Kidney (tissue), 14 donors: ENCODE results near the gene L3MBTL3. TPM values are rescaled to one million over a fixed set of nuclear protein-coding genes. Genes with fewer than 3 reads are reported as not detected.

Experiments
- DNase-seq, 5 donors: peaks; one replicate each; pipeline ENCODE4 v3.0.0-alpha.2; 2013 to 2020
- FAIRE-seq: peaks from 2 replicates; lab custom pipeline; 2012; peaks lifted over from hg19 to GRCh38; lab: Jason Lieb, UNC
- H3K27ac ChIP-seq, 2 donors: one replicate each; pipeline ENCODE4 v1.7.0; 2013; ENCODE audit warnings: low read depth in 2 of 2, low read length in 2 of 2, inconsistent platforms in 1 of 2
- H3K27me3 ChIP-seq: one replicate; pipeline ENCODE4 v1.7.1; 2013; ENCODE audit warnings: low read length, inconsistent platforms; ENCODE audit not compliant: control insufficient read depth, insufficient read depth
- H3K36me3 ChIP-seq, 3 donors: one replicate each; pipeline versions ENCODE4 v1.7.0 to v1.7.1; 2013; ENCODE audit warnings: low read length in 3 of 3, control low read depth in 1 of 3, inconsistent platforms in 1 of 3; ENCODE audit not compliant: insufficient read depth in 3 of 3, control insufficient read depth in 2 of 3
- H3K4me1 ChIP-seq, 3 donors: one replicate each; pipeline versions ENCODE4 v1.7.0 to v1.7.1; 2013; ENCODE audit warnings: low read length in 3 of 3, inconsistent platforms in 1 of 3, low read depth in 1 of 3; ENCODE audit not compliant: control insufficient read depth in 2 of 3, insufficient read depth in 2 of 3
- H3K4me3 ChIP-seq, 3 donors: one replicate each; pipeline versions ENCODE4 v1.7.0 to v1.8.1; 2013; ENCODE audit warnings: low read length in 3 of 3, control low read depth in 1 of 3, inconsistent platforms in 1 of 3
- H3K9ac ChIP-seq, 3 donors: one replicate each; pipeline versions ENCODE4 v1.7.0 to v1.7.1; 2013; ENCODE audit warnings: low read length in 3 of 3, control low read depth in 1 of 3, inconsistent platforms in 1 of 3
- H3K9me3 ChIP-seq, 3 donors: one replicate each; pipeline versions ENCODE4 v1.7.0 to v1.7.1; 2013; ENCODE audit warnings: low read length in 3 of 3, control low read depth in 1 of 3, inconsistent platforms in 1 of 3; ENCODE audit not compliant: control insufficient read depth in 2 of 3, insufficient read depth in 1 of 3
- CTCF ChIP-seq: IDR thresholded peaks from 3 replicates; pipeline ENCODE4 v1.5.1; 2012; ENCODE audit warnings: mild to moderate bottlenecking, moderate library complexity, borderline replicate concordance; ENCODE audit not compliant: insufficient read depth; ENCODE audit errors: extremely low read depth
- intact Hi-C: fragments of 100-400 bp; cut with DNase I; formaldehyde crosslinking; loops from one replicate; pipeline ENCODE4 v1.11.1; 2022
- polyA plus RNA-seq: library from polyadenylated mRNA; stranded (reverse); fragments of 350-450 nt; fragmentation: Illumina TruSeq; extraction: RNeasy Lipid Tissue Mini Kit (QIAGEN cat#74804); gene quantifications from one replicate; pipeline ENCODE4 v1.2.3, GENCODE V29; 2014; ENCODE audit warnings: low read depth, low replicate concordance; ENCODE audit not compliant: insufficient read depth
- total RNA-seq: library from RNA; stranded (reverse); fragmentation: NEBNext Ultra II Directional; extraction: Animal tissue kit (Norgen Biotek cat#: 25700); gene quantifications from one replicate; pipeline ENCODE4 v1.2.1, GENCODE V29; 2021
- donor health status: control.
- donor health status: control.
- donor health status: control.
- donor health status: control.
- donor health status: control.
- donor health status: DM: yes; HTN: yes; CAD: no.
- donor health status: Normal renal cell carcinoma (clear cell type).

L3MBTL3 gene
- total and polyA plus RNA-seq, 2 donors from 2014 or later = 4.3 to 13.0 TPM

GRCh38 chr6:129978148-129978916, 40.0 kb upstream of the L3MBTL3 start:
- FAIRE-seq (no peak), DNase-seq (no peak)
- no peak overlapping the region for H3K27ac ChIP-seq
- H3K4me1 ChIP-seq = no peaks in the 10 kb centered on the region
- H3K4me3 ChIP-seq = no peak overlapping the region
- no peaks in the 10 kb centered on the region for H3K36me3 ChIP-seq
- H3K9ac ChIP-seq = no peak overlapping the region
- TF ChIP-seq CTCF = no peak
- intact Hi-C loops = no loop called here
- H3K27me3 ChIP-seq = no peaks in the 10 kb centered on the region
- peaks cover 0 to 8% (median 0%) of the 10 kb centered on the region in 3 donors for H3K9me3 ChIP-seq

- no peak overlapping the region for H3K4me3 ChIP-seq
- intact Hi-C loops = no loop called here
- no peaks in the 10 kb centered on the region for H3K36me3 ChIP-seq
- DNase-seq = no peak
- H3K27me3 ChIP-seq = no peaks in the 10 kb centered on the region
- no peak overlapping the region for H3K27ac ChIP-seq
- no peak for FAIRE-seq
- H3K9me3 ChIP-seq = peaks cover 0 to 8% (median 0%) of the 10 kb centered on the region in 3 donors
- TF ChIP-seq CTCF = no peak
- no peak overlapping the region for H3K9ac ChIP-seq
- H3K4me1 ChIP-seq = no peaks in the 10 kb centered on the region
Measured at GRCh38 chr6:129980821-129981220, 37.6 kb upstream of the L3MBTL3 start.

GRCh38 chr6:129981598-129981997, 36.8 kb upstream of the L3MBTL3 start:
- Histone ChIP-seq H3K27ac (no peak overlapping the region), H3K4me3 (no peak overlapping the region), H3K9ac (no peak overlapping the region), H3K9me3 (peaks cover 0 to 8% (median 0%) of the 10 kb centered on the region in 3 donors), H3K4me1 (no peaks in the 10 kb centered on the region), H3K27me3 (no peaks in the 10 kb centered on the region), H3K36me3 (no peaks in the 10 kb centered on the region)
- FAIRE-seq = no peak
- no peak for TF ChIP-seq CTCF
- DNase-seq = no peak
- intact Hi-C loops = no loop called here
